ENCODE measurements around the gene TTC5.

DNA sequence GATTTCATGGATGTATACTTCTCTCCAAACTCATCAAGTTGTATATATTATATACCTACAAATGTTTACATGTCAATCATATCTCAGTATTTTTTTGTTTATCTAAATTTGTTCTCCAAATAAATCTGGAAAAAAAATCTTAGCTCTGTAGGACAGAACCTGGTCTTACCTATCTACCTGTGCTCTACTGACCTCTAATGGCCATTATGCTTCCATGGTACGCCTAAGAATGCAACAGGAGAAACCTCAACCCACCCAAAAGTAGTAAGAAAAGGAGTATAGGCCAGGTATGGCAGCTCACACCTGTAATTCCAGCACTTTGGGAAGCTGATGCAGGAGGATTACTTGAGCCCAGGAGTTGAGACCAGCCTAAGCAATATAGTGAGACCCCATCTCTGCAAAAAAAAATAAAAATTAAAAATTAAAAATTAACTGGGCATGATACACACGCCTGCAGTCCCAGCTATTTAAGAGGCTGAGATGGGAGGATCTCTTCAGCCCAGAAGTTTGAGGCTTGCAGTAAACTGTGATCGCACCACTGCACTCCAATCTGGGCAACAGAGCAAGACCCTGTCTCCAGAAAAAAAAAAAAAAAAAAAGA, 58.0 kb downstream of the TTC5 start:
- TF ChIP-seq, protein P1, sequence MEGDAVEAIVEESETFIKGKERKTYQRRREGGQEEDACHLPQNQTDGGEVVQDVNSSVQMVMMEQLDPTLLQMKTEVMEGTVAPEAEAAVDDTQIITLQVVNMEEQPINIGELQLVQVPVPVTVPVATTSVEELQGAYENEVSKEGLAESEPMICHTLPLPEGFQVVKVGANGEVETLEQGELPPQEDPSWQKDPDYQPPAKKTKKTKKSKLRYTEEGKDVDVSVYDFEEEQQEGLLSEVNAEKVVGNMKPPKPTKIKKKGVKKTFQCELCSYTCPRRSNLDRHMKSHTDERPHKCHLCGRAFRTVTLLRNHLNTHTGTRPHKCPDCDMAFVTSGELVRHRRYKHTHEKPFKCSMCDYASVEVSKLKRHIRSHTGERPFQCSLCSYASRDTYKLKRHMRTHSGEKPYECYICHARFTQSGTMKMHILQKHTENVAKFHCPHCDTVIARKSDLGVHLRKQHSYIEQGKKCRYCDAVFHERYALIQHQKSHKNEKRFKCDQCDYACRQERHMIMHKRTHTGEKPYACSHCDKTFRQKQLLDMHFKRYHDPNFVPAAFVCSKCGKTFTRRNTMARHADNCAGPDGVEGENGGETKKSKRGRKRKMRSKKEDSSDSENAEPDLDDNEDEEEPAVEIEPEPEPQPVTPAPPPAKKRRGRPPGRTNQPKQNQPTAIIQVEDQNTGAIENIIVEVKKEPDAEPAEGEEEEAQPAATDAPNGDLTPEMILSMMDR (IDR thresholded peaks at IDR 0.05; ENCODE audit: insufficient read depth, low read depth, low read length) = no peak
- TF ChIP-seq EZH2 (IDR thresholded peaks at IDR 0.05; ENCODE audit: insufficient read depth, low read length) = no peak
